Esophagus (tissue), 2 donors: ENCODE measurements around the gene VEPH1. TPM values are rescaled to one million over a fixed set of nuclear protein-coding genes. Genes with fewer than 3 reads are reported as not detected.

Experiments used
- H3K27ac ChIP-seq, 2 donors: one replicate each; pipeline ENCODE4 v1.5.1; 2013; ENCODE audit warnings: low read depth in 2 of 2, mild to moderate bottlenecking in 2 of 2, inconsistent platforms in 1 of 2, low read length in 1 of 2, moderate library complexity in 1 of 2
- H3K27me3 ChIP-seq, 2 donors: one replicate each; pipeline ENCODE4 v1.6.1; 2013; ENCODE audit warnings: low read length in 2 of 2, control low read depth in 1 of 2, mild to moderate bottlenecking in 1 of 2; ENCODE audit not compliant: insufficient read depth in 2 of 2, control insufficient read depth in 1 of 2
- H3K36me3 ChIP-seq, 2 donors: one replicate each; pipeline ENCODE4 v1.6.1; 2013; ENCODE audit warnings: low read length in 1 of 2; ENCODE audit not compliant: control insufficient read depth in 2 of 2, insufficient read depth in 2 of 2
- H3K4me1 ChIP-seq, 2 donors: one replicate each; pipeline ENCODE4 v1.6.1; 2013; ENCODE audit warnings: low read length in 1 of 2; ENCODE audit not compliant: control insufficient read depth in 2 of 2, insufficient read depth in 2 of 2
- H3K4me3 ChIP-seq, 2 donors: one replicate each; pipeline ENCODE4 v1.5.1; 2013; ENCODE audit warnings: low read length in 2 of 2, mild to moderate bottlenecking in 2 of 2, low read depth in 1 of 2, moderate library complexity in 1 of 2
- H3K9me3 ChIP-seq, 2 donors: one replicate each; pipeline ENCODE4 v1.6.1; 2013; ENCODE audit warnings: mild to moderate bottlenecking in 2 of 2, low read depth in 1 of 2, low read length in 1 of 2, moderate library complexity in 1 of 2; ENCODE audit not compliant: control insufficient read depth in 2 of 2, insufficient read depth in 1 of 2
- WGBS, 2 donors: extraction: QIAGEN DNeasy Blood & Tissue Kit; methylation state at CpG; one replicate each; pipeline ENCODE4 v1.1.7; 2013; 5-methylcytosine and 5-hydroxymethylcytosine counted together
- polyA plus RNA-seq, 2 donors: library from polyadenylated mRNA; stranded (reverse); fragments of 200-250 nt; gene quantifications; one replicate each; pipeline ENCODE4 v1.2.3, GENCODE V29; 2013
- donor health status: healthy with polysubstance abuse.
- donor health status: Bipolar disorder and iron deficiency.

The VEPH1 gene
- polyA plus RNA-seq, 2 donors = 0.07 to 0.08 TPM

- H3K27me3 ChIP-seq = no peaks in the 10 kb centered on the region
- no peak overlapping the region for H3K4me3 ChIP-seq
- H3K36me3 ChIP-seq = no peaks in the 10 kb centered on the region
- H3K4me1 ChIP-seq = no peaks in the 10 kb centered on the region
- H3K27ac ChIP-seq = no peak overlapping the region
- 72 to 80% methylated on average over 3 of the region's 3 CpGs for WGBS, 2 donors
- peaks cover 0 to 4% of the 10 kb centered on the region in 2 donors for H3K9me3 ChIP-seq
Observed at GRCh38 chr3:157420606-157421130, 82.5 kb downstream of the VEPH1 start.

GRCh38 chr3:157418104-157418503 lies 85.1 kb downstream of the VEPH1 start:
- no peak overlapping the region for H3K4me3 ChIP-seq
- no peaks in the 10 kb centered on the region for H3K27me3 ChIP-seq
- H3K9me3 ChIP-seq = no peaks in the 10 kb centered on the region
- 64 to 71% methylated on average over 2 of the region's 2 CpGs for WGBS, 2 donors
- no peaks in the 10 kb centered on the region for H3K4me1 ChIP-seq
- no peak overlapping the region for H3K27ac ChIP-seq
- no peaks in the 10 kb centered on the region for H3K36me3 ChIP-seq

GRCh38 chr3:157417247-157417646 lies 86.0 kb downstream of the VEPH1 start:
- Histone ChIP-seq H3K9me3 (no peaks in the 10 kb centered on the region), H3K36me3 (no peaks in the 10 kb centered on the region), H3K4me3 (no peak overlapping the region), H3K27me3 (no peaks in the 10 kb centered on the region), H3K4me1 (no peaks in the 10 kb centered on the region), H3K27ac (no peak overlapping the region)
- 81 to 83% methylated on average over 2 of the region's 2 CpGs for WGBS, 2 donors

GRCh38 chr3:157416347-157417087 lies 86.7 kb downstream of the VEPH1 start:
- WGBS, 2 donors = 73 to 83% methylated on average over 3 of the region's 3 CpGs
- Histone ChIP-seq H3K27me3 (no peaks in the 10 kb centered on the region), H3K4me1 (no peaks in the 10 kb centered on the region), H3K4me3 (no peak overlapping the region), H3K9me3 (no peaks in the 10 kb centered on the region), H3K27ac (no peak overlapping the region), H3K36me3 (no peaks in the 10 kb centered on the region)

GRCh38 chr3:157414861-157415260 lies 88.4 kb downstream of the VEPH1 start:
- no peaks in the 10 kb centered on the region for H3K27me3 ChIP-seq
- H3K27ac ChIP-seq = no peak overlapping the region
- no peak overlapping the region for H3K4me3 ChIP-seq
- H3K9me3 ChIP-seq = no peaks in the 10 kb centered on the region
- no peaks in the 10 kb centered on the region for H3K4me1 ChIP-seq
- H3K36me3 ChIP-seq = no peaks in the 10 kb centered on the region

- Histone ChIP-seq H3K4me1 (no peaks in the 10 kb centered on the region), H3K9me3 (no peaks in the 10 kb centered on the region), H3K36me3 (no peaks in the 10 kb centered on the region), H3K27me3 (no peaks in the 10 kb centered on the region), H3K27ac (no peak overlapping the region), H3K4me3 (no peak overlapping the region)
- WGBS, 2 donors = 93 to 96% methylated on average over 1 of the region's 1 CpG
Observed at GRCh38 chr3:157412323-157412855, 90.8 kb downstream of the VEPH1 start.

- no peak overlapping the region for H3K27ac ChIP-seq
- H3K36me3 ChIP-seq = no peaks in the 10 kb centered on the region
- no peaks in the 10 kb centered on the region for H3K4me1 ChIP-seq
- no peaks in the 10 kb centered on the region for H3K27me3 ChIP-seq
- no peak overlapping the region for H3K4me3 ChIP-seq
- no peaks in the 10 kb centered on the region for H3K9me3 ChIP-seq
- 43 to 52% methylated on average over 2 of the region's 2 CpGs for WGBS, 2 donors
Observed at GRCh38 chr3:157410945-157411344, 92.3 kb downstream of the VEPH1 start.

- Histone ChIP-seq H3K27ac (no peak overlapping the region), H3K9me3 (no peaks in the 10 kb centered on the region), H3K27me3 (no peaks in the 10 kb centered on the region), H3K36me3 (no peaks in the 10 kb centered on the region), H3K4me1 (no peaks in the 10 kb centered on the region), H3K4me3 (no peak overlapping the region)
- 76 to 88% methylated on average over 2 of the region's 2 CpGs for WGBS, 2 donors
Observed at GRCh38 chr3:157409516-157409915, 93.7 kb downstream of the VEPH1 start.

- 76 to 79% methylated on average over 4 of the region's 4 CpGs for WGBS, 2 donors
- H3K4me1 ChIP-seq = no peaks in the 10 kb centered on the region
- no peaks in the 10 kb centered on the region for H3K9me3 ChIP-seq
- no peaks in the 10 kb centered on the region for H3K27me3 ChIP-seq
- no peak overlapping the region for H3K27ac ChIP-seq
- no peak overlapping the region for H3K4me3 ChIP-seq
- H3K36me3 ChIP-seq = no peaks in the 10 kb centered on the region
Observed at GRCh38 chr3:157408499-157409149, 94.6 kb downstream of the VEPH1 start.
